K562 (cell line): ENCODE data around the gene USP48. TPM values are rescaled to one million over a fixed set of nuclear protein-coding genes. Genes with fewer than 3 reads are reported as not detected.

Experiments
- ATF3 ChIP-seq, 2 experiments: fragments of 450-650 bp in 1 of 2; sonication (generic) in 1 of 2; formaldehyde crosslinking in 1 of 2; IDR thresholded peaks in 1 of 2; conservative IDR thresholded peaks in 1 of 2; 2 replicates each; pipeline versions ENCODE4 v1.6.1 to v1.8.1; 2016 to 2023; ENCODE audit warnings: mild to moderate bottlenecking in 2 of 2, moderate library complexity in 2 of 2, inconsistent platforms in 1 of 2, missing genetic modification reagents in 1 of 2
- FOXA3 ChIP-seq, 2 experiments: fragments of 450-650 bp in 1 of 2; sonication (generic) in 1 of 2; formaldehyde crosslinking; IDR thresholded peaks in 1 of 2; conservative IDR thresholded peaks in 1 of 2; 2 replicates each; pipeline versions ENCODE4 v1.4.0 to v1.8.0; 2020 to 2022; ENCODE audit warnings: mild to moderate bottlenecking in 2 of 2, missing genetic modification reagents in 1 of 2
- GATAD2A ChIP-seq: fragments of 450-650 bp; IDR thresholded peaks from 2 replicates; pipeline ENCODE4 v1.6.1; 2017
- NEUROD1 ChIP-seq: fragments of 150-350 bp; IDR thresholded peaks from 2 replicates; pipeline ENCODE4 v1.6.1; 2014; ENCODE audit warnings: borderline replicate concordance, low read length, low read depth; ENCODE audit not compliant: partially characterized antibody
- PRPF4 ChIP-seq: fragments of 200-400 bp; formaldehyde crosslinking; IDR thresholded peaks from one replicate; pipeline ENCODE4 v1.6.1; 2017; ENCODE audit warnings: low read length, low read depth, mild to moderate bottlenecking; ENCODE audit not compliant: insufficient read depth, poor library complexity, severe bottlenecking
- RNF219 ChIP-seq: fragments of 250-450 bp; sonication (Bioruptor Pico); IDR thresholded peaks from 2 replicates; pipeline ENCODE4 v1.5.0; 2022; ENCODE audit warnings: mild to moderate bottlenecking
- SFPQ ChIP-seq: fragments of 200-400 bp; formaldehyde crosslinking; IDR thresholded peaks from 2 replicates; pipeline ENCODE4 v1.6.1; 2017; ENCODE audit warnings: mild to moderate bottlenecking, low read depth, low read length, moderate library complexity
- ZNF316 ChIP-seq: fragments of 450-650 bp; IDR thresholded peaks from 2 replicates; pipeline ENCODE4 v1.6.1; 2016
- ZNF586 ChIP-seq: fragments of 450-650 bp; formaldehyde crosslinking; conservative IDR thresholded peaks from 2 replicates; pipeline ENCODE4 v1.4.0; 2020; ENCODE audit warnings: mild to moderate bottlenecking, moderate library complexity
- polyA plus RNA-seq, 8 experiments: library from polyadenylated mRNA; depleted of rRNA in 4 of 8; stranded (reverse) in 5 of 8; unstranded in 3 of 8; fragments of >200 nt; fragmentation: Nextera tagmentation in 2 of 8; fragmentation: Illumina TruSeq in 1 of 8; extraction: Ambion mirVana in 2 of 8; extraction: Trizol in 1 of 8; gene quantifications; 2 replicates each; pipeline versions ENCODE4 v1.2.1 to v1.2.3, GENCODE V29; 2011 to 2014; ENCODE audit warnings: inconsistent platforms in 1 of 8, missing spikeins in 1 of 8
- total RNA-seq, 7 experiments: library from RNA; depleted of rRNA in 6 of 7; stranded (reverse); fragments of >200 nt in 6 of 7; fragmentation: Illumina TruSeq in 2 of 7; extraction: Trizol in 2 of 7; gene quantifications; 2 replicates each; pipeline versions ENCODE4 v1.2.1 to v1.2.3, GENCODE V29; 2011 to 2021; ENCODE audit warnings: low replicate concordance in 1 of 7

Gene USP48
- total and polyA plus RNA-seq, 9 of the 15 experiments (the other 6 are each of a cell fraction or from before 2014, with no cell fraction given) = 23.3 to 123 (median 106) TPM

- TF ChIP-seq NEUROD1 (no peak), SFPQ (no peak), RNF219 (no peak), PRPF4 (no peak), ATF3 (IDR thresholded peaks at IDR 0.05) (peak; percentile 78), ATF3 (CRISPR knock-in tag; conservative IDR thresholded peaks at IDR 0.05) (no peak), ZNF586 (CRISPR knock-in tag) (no peak), FOXA3 (CRISPR knock-in tag; conservative IDR thresholded peaks at IDR 0.05 in 1 of 2, IDR thresholded peaks at IDR 0.05 in 1 of 2) (peak; percentile 33 to 86; a peak in 1 of 4 replicates), ZNF316 (0 out of 2 replicates have a peak, but pooled peaks have one; percentile 12), GATAD2A (no peak)
Observed at GRCh38 chr1:21801100-21801499, 18.2 kb upstream of the USP48 start (continued).
